Spleen (tissue), 7 donors: ENCODE data around the gene SSTR4.

Experiments used
- CTCF ChIP-seq, 11 experiments: fragments of 200-600 bp in 7 of 11; fragments of 450-650 bp in 4 of 11; sonication (generic) in 4 of 11; IDR thresholded peaks in 8 of 11; conservative IDR thresholded peaks in 3 of 11; 1 replicate in 7 of 11; 2 replicates in 4 of 11; pipeline versions ENCODE4 v1.4.0 to v1.8.0; 2016 to 2021; ENCODE audit warnings: antibody characterized with exemption in 11 of 11, inconsistent platforms in 4 of 11, mild to moderate bottlenecking in 1 of 11
- POLR2A ChIP-seq, 3 donors: fragments of 450-650 bp; IDR thresholded peaks; one replicate each; pipeline ENCODE4 v1.5.1; 2017; ENCODE audit warnings: antibody characterized with exemption in 3 of 3, mild to moderate bottlenecking in 1 of 3
- donor health status: DM: no; HTN: no; CAD: no; lungs with moderate emphysema.
- donor health status: DM: no; HTN: no; CAD: no.
- donor health status: DM: no; HTN: no; CAD: no.

- TF ChIP-seq CTCF (IDR thresholded peaks at IDR 0.05 in 8 of 11, conservative IDR thresholded peaks at IDR 0.05 in 3 of 11) (no peak), POLR2A (IDR thresholded peaks at IDR 0.05) (no peak)
These were observed 8.3 kb downstream of the SSTR4 start for GRCh38 chr20:23043376-23043775.
